DND-41 (cell line): Measurements from ENCODE around the gene DOHH.
"Not testable (repeated sequence)": the region's sequence is repeated elsewhere in the genome, so short reads cannot be mapped to it uniquely, and the experiment has no call there.

Experiments used
- ATAC-seq: fragments of 200-7000 bp; cut with Tn5 transposase; 3 replicates; pipeline ENCODE4 v1.9.1; 2021; ENCODE audit warnings: low read depth; ENCODE audit not compliant: insufficient read depth
- DNase-seq: peaks from one replicate; pipeline ENCODE4 v3.0.0-alpha.2; 2020
- H2AFZ ChIP-seq: 2 replicates; pipeline ENCODE4 v1.6.0; 2012; ENCODE audit warnings: low read depth, low read length
- H3K27ac ChIP-seq: 2 replicates; pipeline ENCODE4 v1.5.1; 2012; ENCODE audit warnings: low read length, inconsistent platforms
- H3K27me3 ChIP-seq: fragments of 200-600 bp; sonication (generic); 2 replicates; pipeline ENCODE4 v1.6.0; 2012; ENCODE audit warnings: low read length, mild to moderate bottlenecking, inconsistent platforms; ENCODE audit not compliant: insufficient read depth, poor library complexity
- H3K36me3 ChIP-seq: 2 replicates; pipeline ENCODE4 v1.5.1; 2012; ENCODE audit warnings: low read length, inconsistent platforms; ENCODE audit not compliant: insufficient read depth
- H3K4me1 ChIP-seq: 2 replicates; pipeline ENCODE4 v1.5.1; 2012; ENCODE audit warnings: mild to moderate bottlenecking, low read length; ENCODE audit not compliant: insufficient read depth
- H3K4me2 ChIP-seq: 2 replicates; pipeline ENCODE4 v1.6.0; 2012; ENCODE audit warnings: mild to moderate bottlenecking, moderate library complexity, low read length, inconsistent platforms; ENCODE audit not compliant: insufficient read depth
- H3K4me3 ChIP-seq, 2 experiments: fragments of 200-600 bp in 1 of 2; shearing (Covaris generic) in 1 of 2; 2 replicates each; pipeline ENCODE4 v1.5.1; 2012 to 2016; ENCODE audit warnings: inconsistent platforms in 2 of 2, low read length in 2 of 2, mild to moderate bottlenecking in 2 of 2, low read depth in 1 of 2, moderate library complexity in 1 of 2
- H3K79me2 ChIP-seq: 2 replicates; pipeline ENCODE4 v1.6.0; 2012; ENCODE audit warnings: low read length, inconsistent platforms; ENCODE audit not compliant: insufficient read depth
- H3K9ac ChIP-seq: 2 replicates; pipeline ENCODE4 v1.6.0; 2012; ENCODE audit warnings: low read depth, mild to moderate bottlenecking, inconsistent platforms, low read length, moderate library complexity
- H3K9me3 ChIP-seq: 2 replicates; pipeline ENCODE4 v1.5.1; 2012; ENCODE audit warnings: low read length, moderate library complexity, mild to moderate bottlenecking, inconsistent platforms; ENCODE audit not compliant: insufficient read depth, severe bottlenecking
- H4K20me1 ChIP-seq: 2 replicates; pipeline ENCODE4 v1.6.0; 2012; ENCODE audit warnings: low read length; ENCODE audit not compliant: insufficient read depth
- CTCF ChIP-seq: IDR thresholded peaks from 2 replicates; pipeline ENCODE4 v1.5.1; 2012; ENCODE audit warnings: borderline replicate concordance, low read length, moderate library complexity, mild to moderate bottlenecking; ENCODE audit not compliant: poor library complexity, severe bottlenecking; ENCODE audit errors: extremely low read depth
- EZH2 ChIP-seq: IDR thresholded peaks from 3 replicates; pipeline ENCODE4 v1.6.1; 2012; ENCODE audit warnings: borderline replicate concordance, low read depth, mild to moderate bottlenecking, moderate library complexity, low read length, inconsistent platforms; ENCODE audit not compliant: severe bottlenecking

DOHH gene

GRCh38 chr19:3450796-3451411 lies 49.6 kb downstream of the DOHH start:
- no peak overlapping the region for H3K4me2 ChIP-seq
- H3K79me2 ChIP-seq, result 0 out of 2 replicates have a peak, but pooled peaks cover 4% of the 10 kb centered on the region
- no peak overlapping the region for H3K4me3 ChIP-seq
- peaks cover 13% of the 10 kb centered on the region for H4K20me1 ChIP-seq
- TF ChIP-seq EZH2 (no peak), CTCF (no peak)
- no peak overlapping the region for H2AFZ ChIP-seq
- ATAC-seq, result no peak
- no peak overlapping the region for H3K9ac ChIP-seq
- H3K27me3 ChIP-seq, result no peaks in the 10 kb centered on the region
- no peaks in the 10 kb centered on the region for H3K4me1 ChIP-seq
- peaks cover 70% of the 10 kb centered on the region for H3K36me3 ChIP-seq
- no peak for DNase-seq
- no peaks in the 10 kb centered on the region for H3K9me3 ChIP-seq
- no peak overlapping the region for H3K27ac ChIP-seq

DNA sequence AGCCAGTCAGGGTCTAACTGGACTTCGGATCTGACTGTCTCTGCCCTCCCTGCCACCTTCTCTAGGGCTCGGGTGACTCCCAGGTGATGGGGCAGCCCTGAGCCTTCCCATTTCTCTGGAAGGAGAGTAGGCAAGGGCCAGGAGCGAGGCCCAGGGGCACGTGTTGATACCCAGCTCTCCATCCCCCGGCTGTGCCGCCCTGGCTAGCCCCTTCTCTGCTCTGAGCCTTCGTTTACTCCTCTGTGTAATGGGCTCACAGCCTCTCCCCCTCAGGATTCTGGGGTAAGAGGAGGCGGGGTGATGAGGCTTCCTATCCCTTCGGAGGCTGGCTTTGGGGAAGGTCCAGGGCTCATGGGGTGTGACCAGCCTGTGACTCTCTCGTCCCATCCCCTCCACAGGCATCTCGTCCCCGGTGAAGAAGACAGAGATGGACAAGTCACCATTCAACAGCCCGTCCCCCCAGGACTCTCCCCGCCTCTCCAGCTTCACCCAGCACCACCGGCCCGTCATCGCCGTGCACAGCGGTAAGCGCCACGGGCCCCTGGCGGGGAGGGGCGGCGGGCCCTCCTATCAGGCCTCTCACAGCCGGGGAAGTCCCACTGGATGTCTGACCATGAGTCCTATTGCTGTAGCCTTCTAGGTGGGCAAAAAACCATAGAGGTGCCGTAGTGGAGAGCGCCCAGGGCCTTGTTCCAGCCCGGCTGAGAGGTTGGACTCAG lies 51.7 kb downstream of the DOHH start:
- Histone ChIP-seq H3K27me3 (no peaks in the 10 kb centered on the region), H2AFZ (no peak overlapping the region), H3K79me2 (peaks cover 16% of the 10 kb centered on the region; the same call in 1 of the 2 replicates), H3K27ac (no peak overlapping the region), H3K4me2 (no peak overlapping the region), H3K9ac (no peak overlapping the region), H3K4me3 (no peak overlapping the region), H3K36me3 (peaks cover 70% of the 10 kb centered on the region), H3K9me3 (no peaks in the 10 kb centered on the region), H4K20me1 (peaks cover 16% of the 10 kb centered on the region), H3K4me1 (no peaks in the 10 kb centered on the region)
- DNase-seq (no peak), ATAC-seq (no peak)
- no peak for TF ChIP-seq CTCF
- TF ChIP-seq EZH2, result no peak

DNA sequence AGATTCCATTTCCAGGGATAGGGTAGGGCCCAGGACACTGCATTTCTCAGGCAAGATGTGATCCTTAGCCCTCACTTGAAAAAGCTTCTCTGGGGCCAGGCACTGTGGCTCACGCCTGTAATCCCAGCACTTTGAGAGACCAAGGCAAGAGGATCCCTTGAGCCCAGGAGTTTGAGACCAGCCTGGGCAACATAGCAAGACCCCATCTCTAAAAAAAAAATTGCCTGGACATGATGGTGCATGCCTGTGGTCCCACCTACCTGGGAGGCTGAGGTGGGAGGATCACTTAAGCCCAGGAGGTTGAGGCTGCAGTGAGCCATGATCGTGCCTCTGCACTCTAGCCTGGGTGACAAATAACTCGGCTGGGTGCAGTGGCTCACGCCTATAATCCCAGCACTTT lies 53.8 kb downstream of the DOHH start:
- H3K4me1 ChIP-seq, H3K4me2 ChIP-seq, H3K27ac ChIP-seq, H3K9me3 ChIP-seq, DNase-seq, H3K27me3 ChIP-seq, H2AFZ ChIP-seq, H3K9ac ChIP-seq, H3K4me3 ChIP-seq, ATAC-seq: not testable (repeated sequence)
- H4K20me1 ChIP-seq, result peaks cover 19% of the 10 kb centered on the region
- H3K36me3 ChIP-seq, result peaks cover 63% of the 10 kb centered on the region
- H3K79me2 ChIP-seq, result peaks cover 31% of the 10 kb centered on the region; the same call in 1 of the 2 replicates

GRCh38 chr19:3444695-3445234 lies 55.7 kb downstream of the DOHH start:
- no peak overlapping the region for H3K4me2 ChIP-seq

More at GRCh38 chr19:3444695-3445234, 55.7 kb downstream of the DOHH start:
- peaks cover 64% of the 10 kb centered on the region for H3K36me3 ChIP-seq
- ATAC-seq (no peak), DNase-seq (no peak)
- H3K27ac ChIP-seq, result no peak overlapping the region
- no peaks in the 10 kb centered on the region for H3K9me3 ChIP-seq
- no peaks in the 10 kb centered on the region for H3K4me1 ChIP-seq
- TF ChIP-seq EZH2, result no peak
- TF ChIP-seq CTCF, result no peak
- peaks cover 19% of the 10 kb centered on the region for H4K20me1 ChIP-seq
- H3K4me3 ChIP-seq, result no peak overlapping the region
- peaks cover 43% of the 10 kb centered on the region; the same call in 1 of the 2 replicates for H3K79me2 ChIP-seq
- H3K9ac ChIP-seq, result no peak overlapping the region
- no peak overlapping the region for H2AFZ ChIP-seq
- no peaks in the 10 kb centered on the region for H3K27me3 ChIP-seq
